Loucy (cell line): Measurements from ENCODE around the gene TXNL1.

Experiments
- H2AFZ ChIP-seq: fragments of 200-600 bp; sonication (generic); 2 replicates; pipeline ENCODE4 v1.6.0; 2016; ENCODE audit warnings: antibody characterized with exemption, mild to moderate bottlenecking, low read length, moderate library complexity
- H3F3A ChIP-seq: fragments of 200-600 bp; 2 replicates; pipeline ENCODE4 v1.6.0; 2016; ENCODE audit warnings: antibody characterized with exemption, low read depth, mild to moderate bottlenecking
- H3K27me3 ChIP-seq: fragments of 200-600 bp; sonication (generic); 2 replicates; pipeline ENCODE4 v1.6.1; 2014; ENCODE audit warnings: low read length, mild to moderate bottlenecking; ENCODE audit not compliant: insufficient read depth, poor library complexity, severe bottlenecking
- H3K36me3 ChIP-seq: fragments of 200-600 bp; sonication (generic); 2 replicates; pipeline ENCODE4 v1.6.1; 2016; ENCODE audit warnings: low read length; ENCODE audit not compliant: insufficient read depth
- H3K4me1 ChIP-seq: fragments of 200-600 bp; sonication (generic); 2 replicates; pipeline ENCODE4 v1.5.1; 2014; ENCODE audit warnings: low read length, mild to moderate bottlenecking; ENCODE audit not compliant: insufficient read depth, poor library complexity, severe bottlenecking
- H3K4me2 ChIP-seq: fragments of 200-600 bp; sonication (generic); 2 replicates; pipeline ENCODE4 v1.6.0; 2014; ENCODE audit warnings: antibody characterized with exemption, low read length, low read depth, mild to moderate bottlenecking; ENCODE audit not compliant: poor library complexity, severe bottlenecking
- H3K4me3 ChIP-seq: fragments of 200-600 bp; sonication (generic); 2 replicates; pipeline ENCODE4 v1.5.1; 2014; ENCODE audit warnings: low read length, mild to moderate bottlenecking, mixed read lengths; ENCODE audit not compliant: poor library complexity, severe bottlenecking
- H3K79me2 ChIP-seq: fragments of 200-600 bp; sonication (generic); 2 replicates; pipeline ENCODE4 v1.6.1; 2014; ENCODE audit warnings: low read length; ENCODE audit not compliant: insufficient read depth
- H3K9ac ChIP-seq: fragments of 200-600 bp; sonication (generic); 2 replicates; pipeline ENCODE4 v1.6.0; 2014; ENCODE audit warnings: mild to moderate bottlenecking, low read depth, low read length, moderate library complexity; ENCODE audit not compliant: poor library complexity, severe bottlenecking
- H3K9me2 ChIP-seq: fragments of 200-600 bp; sonication (generic); replicated peaks from 2 replicates; pipeline ENCODE4 v1.6.1; 2016; ENCODE audit warnings: low read depth, low read length, mixed read lengths
- H3K9me3 ChIP-seq: fragments of 200-600 bp; sonication (generic); 2 replicates; pipeline ENCODE4 v1.6.1; 2014; ENCODE audit warnings: mild to moderate bottlenecking, antibody characterized with exemption, low read length, low read depth; ENCODE audit not compliant: insufficient read depth
- H4K20me1 ChIP-seq: fragments of 200-600 bp; sonication (generic); 2 replicates; pipeline ENCODE4 v1.6.0; 2014; ENCODE audit warnings: antibody characterized with exemption, low read length, mild to moderate bottlenecking; ENCODE audit not compliant: insufficient read depth, poor library complexity, severe bottlenecking
- CTCF ChIP-seq: fragments of 200-600 bp; sonication (generic); conservative IDR thresholded peaks from 2 replicates; pipeline ENCODE4 v1.5.1; 2014; ENCODE audit warnings: mild to moderate bottlenecking, antibody characterized with exemption, low read length
- EZH2phosphoT487 ChIP-seq: fragments of 200-600 bp; IDR thresholded peaks from 2 replicates; pipeline ENCODE4 v1.6.1; 2018; ENCODE audit warnings: antibody characterized with exemption, mild to moderate bottlenecking, moderate library complexity, borderline replicate concordance

TXNL1 gene

GRCh38 chr18:56637176-56637575 is 1.2 kb downstream of the TXNL1 start:
- Histone ChIP-seq H3K36me3 (no peaks in the 10 kb centered on the region; the same call in 1 of the 2 replicates), H3K79me2 (peaks cover 62% of the 10 kb centered on the region), H2AFZ (no peak overlapping the region), H3K4me1 (peaks cover 48% of the 10 kb centered on the region), H3F3A (no peaks in the 10 kb centered on the region), H3K9me3 (no peaks in the 10 kb centered on the region), H3K27me3 (peaks cover 13% of the 10 kb centered on the region), H3K9ac (peak overlapping the region; percentile 90), H3K4me3 (peak overlapping the region; percentile 83), H3K9me2 (no peaks in the 10 kb centered on the region), H4K20me1 (peaks cover 51% of the 10 kb centered on the region), H3K4me2 (peak overlapping the region; percentile 86)
- TF ChIP-seq CTCF (no peak), EZH2phosphoT487 (no peak)

GRCh38 chr18:56635007-56635406 is 3.4 kb downstream of the TXNL1 start:
- H3K27me3 ChIP-seq = no peaks in the 10 kb centered on the region
- H3K79me2 ChIP-seq = peaks cover 84% of the 10 kb centered on the region
- H4K20me1 ChIP-seq = peaks cover 71% of the 10 kb centered on the region
- H2AFZ ChIP-seq = no peak overlapping the region
- TF ChIP-seq CTCF (no peak), EZH2phosphoT487 (no peak)
- peak overlapping the region; percentile 90 for H3K9ac ChIP-seq
- H3K36me3 ChIP-seq = no peaks in the 10 kb centered on the region; the same call in 1 of the 2 replicates
- peak overlapping the region; percentile 86 for H3K4me2 ChIP-seq
- H3K4me3 ChIP-seq = peak overlapping the region; percentile 83
- H3K9me2 ChIP-seq = no peaks in the 10 kb centered on the region
- H3F3A ChIP-seq = no peaks in the 10 kb centered on the region
- peaks cover 67% of the 10 kb centered on the region for H3K4me1 ChIP-seq
- no peaks in the 10 kb centered on the region for H3K9me3 ChIP-seq

GRCh38 chr18:56632070-56633022 is 6.0 kb downstream of the TXNL1 start:
- Histone ChIP-seq H3K79me2 (peaks cover 100% of the 10 kb centered on the region), H3K9me3 (no peaks in the 10 kb centered on the region), H3F3A (no peaks in the 10 kb centered on the region), H2AFZ (no peak overlapping the region), H4K20me1 (peaks cover 85% of the 10 kb centered on the region), H3K4me3 (peak overlapping the region; percentile 52), H3K36me3 (no peaks in the 10 kb centered on the region; the same call in 1 of the 2 replicates), H3K4me1 (peaks cover 77% of the 10 kb centered on the region), H3K4me2 (peak overlapping the region; percentile 68), H3K9ac (peak overlapping the region; percentile 34), H3K27me3 (no peaks in the 10 kb centered on the region), H3K9me2 (no peaks in the 10 kb centered on the region)
- TF ChIP-seq EZH2phosphoT487 = no peak
